ENCODE measurements around the gene NPHP4. TPM values are rescaled to one million over a fixed set of nuclear protein-coding genes. Genes with fewer than 3 reads are reported as not detected.

NPHP4 gene
- total RNA-seq, 2 experiments from 2014 or later = 13.4 to 24.2 TPM

DNA sequence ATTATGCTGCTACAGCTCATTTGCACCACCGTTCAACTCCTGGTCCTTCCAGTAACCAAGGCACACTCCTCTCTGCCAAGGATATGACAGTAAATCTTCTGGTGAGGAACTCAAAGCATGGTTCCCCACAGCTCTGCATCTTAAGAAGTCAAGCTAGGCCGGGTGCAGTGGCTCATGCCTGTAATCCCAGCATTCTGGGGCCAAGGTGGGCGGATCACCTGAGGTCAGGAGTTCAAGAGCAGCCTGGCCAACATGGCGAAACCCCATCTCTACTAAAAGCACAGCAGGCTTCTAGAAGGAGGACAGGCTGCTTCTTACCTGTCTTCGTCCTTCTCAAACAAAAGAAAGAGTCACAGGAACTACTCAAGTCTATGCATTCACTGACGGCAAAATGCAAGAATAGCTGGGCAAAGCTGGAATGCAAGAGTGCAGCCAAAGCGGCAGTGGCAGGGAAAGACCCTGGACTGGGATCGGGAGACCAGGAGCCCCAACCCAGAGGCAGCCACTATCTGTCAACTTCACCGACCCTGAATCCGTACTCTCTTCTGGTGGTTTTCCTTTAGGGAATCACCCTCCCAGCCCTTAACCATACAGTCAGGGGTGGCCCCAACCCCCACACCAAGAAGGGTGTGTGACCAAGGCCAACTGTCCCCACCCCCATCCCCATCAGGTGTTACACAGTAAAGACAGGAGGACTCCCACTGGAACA lies 75.5 kb downstream of the NPHP4 start:
- POLR2A ChIA-PET = no interaction called here
- TF ChIP-seq EZH2phosphoT487 (IDR thresholded peaks at IDR 0.05; ENCODE audit: borderline replicate concordance, low read depth, low read length) = no peak
- TF ChIP-seq, protein P1, sequence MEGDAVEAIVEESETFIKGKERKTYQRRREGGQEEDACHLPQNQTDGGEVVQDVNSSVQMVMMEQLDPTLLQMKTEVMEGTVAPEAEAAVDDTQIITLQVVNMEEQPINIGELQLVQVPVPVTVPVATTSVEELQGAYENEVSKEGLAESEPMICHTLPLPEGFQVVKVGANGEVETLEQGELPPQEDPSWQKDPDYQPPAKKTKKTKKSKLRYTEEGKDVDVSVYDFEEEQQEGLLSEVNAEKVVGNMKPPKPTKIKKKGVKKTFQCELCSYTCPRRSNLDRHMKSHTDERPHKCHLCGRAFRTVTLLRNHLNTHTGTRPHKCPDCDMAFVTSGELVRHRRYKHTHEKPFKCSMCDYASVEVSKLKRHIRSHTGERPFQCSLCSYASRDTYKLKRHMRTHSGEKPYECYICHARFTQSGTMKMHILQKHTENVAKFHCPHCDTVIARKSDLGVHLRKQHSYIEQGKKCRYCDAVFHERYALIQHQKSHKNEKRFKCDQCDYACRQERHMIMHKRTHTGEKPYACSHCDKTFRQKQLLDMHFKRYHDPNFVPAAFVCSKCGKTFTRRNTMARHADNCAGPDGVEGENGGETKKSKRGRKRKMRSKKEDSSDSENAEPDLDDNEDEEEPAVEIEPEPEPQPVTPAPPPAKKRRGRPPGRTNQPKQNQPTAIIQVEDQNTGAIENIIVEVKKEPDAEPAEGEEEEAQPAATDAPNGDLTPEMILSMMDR (conservative IDR thresholded peaks at IDR 0.05; ENCODE audit: low read length) = no peak
- CTCF ChIA-PET (ENCODE audit: unreplicated experiment) = interaction anchor here (0.6 kb wide), 1 partner anchor 171 kb away, joined by 3 read pairs; no protein-coding TSS in a partner anchor
- no peak overlapping the region for H3K4me3 ChIP-seq (ENCODE audit: low read depth, low read length, poor library complexity, severe bottlenecking)
- no peaks in the 10 kb centered on the region for H4K20me1 ChIP-seq (ENCODE audit: insufficient read depth, low read length)
- intact Hi-C loops (cut with micrococcal nuclease; ENCODE audit: unreplicated experiment) = no loop called here
- H3K9me3 ChIP-seq (ENCODE audit: low read length) = no peaks in the 10 kb centered on the region
- no peak overlapping the region for H3K27ac ChIP-seq (ENCODE audit: low read depth, low read length, poor library complexity, severe bottlenecking)
- no peaks in the 10 kb centered on the region for H3K36me3 ChIP-seq (ENCODE audit: insufficient read depth, low read length)
- H3K4me1 ChIP-seq (ENCODE audit: insufficient read depth, low read length, poor library complexity, severe bottlenecking) = no peaks in the 10 kb centered on the region
- no peak overlapping the region for H3K4me2 ChIP-seq (ENCODE audit: low read length)
- no peaks in the 10 kb centered on the region for H3K9me2 ChIP-seq (ENCODE audit: insufficient read depth, low read length)
- H3K79me2 ChIP-seq (ENCODE audit: insufficient read depth, low read depth, low read length) = no peaks in the 10 kb centered on the region
- no TSS peak for BruUV-seq (replicated peaks)
- DNase-seq (ENCODE audit: low spot score) = no peak
- H2AFZ ChIP-seq (ENCODE audit: low read length) = no peak overlapping the region

DNA sequence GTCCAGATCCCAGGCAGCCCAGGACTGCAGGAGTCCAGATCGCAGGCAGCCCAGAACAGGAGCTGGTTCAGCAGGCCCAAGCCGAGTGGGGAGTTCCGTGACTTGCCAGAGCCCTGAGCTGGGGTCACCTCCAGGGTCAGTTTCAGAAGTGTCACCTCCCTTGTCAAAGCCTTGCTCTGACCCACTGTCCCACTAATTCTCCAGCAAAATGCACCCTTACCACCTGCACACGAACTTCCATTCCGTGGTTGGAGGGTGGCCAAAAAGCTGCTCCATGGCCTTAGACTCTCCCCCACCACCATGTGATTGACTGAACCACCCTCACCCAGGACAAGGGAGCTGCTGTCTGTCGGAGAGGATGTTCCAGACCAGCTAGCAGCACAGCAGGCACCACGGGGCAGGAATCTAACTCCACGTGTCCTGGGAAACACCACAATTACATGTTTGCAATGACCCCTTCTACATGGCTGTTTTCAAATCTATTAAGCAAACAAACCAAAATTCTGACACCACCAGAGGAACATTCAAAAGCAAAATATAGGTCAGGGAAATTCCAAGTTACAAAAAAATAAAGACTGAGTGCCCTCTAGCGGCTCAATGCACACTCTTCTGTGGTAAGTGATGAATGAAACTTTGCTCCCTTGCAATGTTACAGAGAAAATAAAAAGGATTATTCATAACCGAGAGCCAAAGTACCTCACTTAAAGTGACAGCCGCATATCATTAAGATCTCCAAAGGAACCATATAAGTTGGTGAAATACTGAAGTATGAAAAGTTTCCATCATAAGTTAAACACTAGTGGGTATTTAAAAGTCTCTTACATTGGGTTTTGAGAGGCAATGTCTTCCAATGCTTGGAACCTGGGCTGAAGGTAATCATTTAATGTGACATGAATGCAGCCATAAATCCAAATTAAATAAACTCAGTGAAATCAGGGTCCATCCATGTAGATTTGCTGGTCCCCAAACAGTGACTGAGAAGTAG lies 76.3 kb downstream of the NPHP4 start:
- CTCF ChIA-PET (ENCODE audit: unreplicated experiment) = no interaction called here

More for the DNA sequence above, 76.3 kb downstream of the NPHP4 start:
- TF ChIP-seq, protein P1 (conservative IDR thresholded peaks at IDR 0.05; ENCODE audit: low read length) = peak; percentile 93
- TF ChIP-seq EZH2phosphoT487 (IDR thresholded peaks at IDR 0.05; ENCODE audit: borderline replicate concordance, low read depth, low read length) = no peak
- intact Hi-C loops (cut with micrococcal nuclease; ENCODE audit: unreplicated experiment) = no loop called here
- Histone ChIP-seq H4K20me1 (ENCODE audit: insufficient read depth, low read length) (no peaks in the 10 kb centered on the region), H3K4me3 (ENCODE audit: low read depth, low read length, poor library complexity, severe bottlenecking) (no peak overlapping the region), H3K9me2 (ENCODE audit: insufficient read depth, low read length) (no peaks in the 10 kb centered on the region), H3K27ac (ENCODE audit: low read depth, low read length, poor library complexity, severe bottlenecking) (no peak overlapping the region), H3K4me1 (ENCODE audit: insufficient read depth, low read length, poor library complexity, severe bottlenecking) (no peaks in the 10 kb centered on the region), H3K9me3 (ENCODE audit: low read length) (no peaks in the 10 kb centered on the region), H3K36me3 (ENCODE audit: insufficient read depth, low read length) (no peaks in the 10 kb centered on the region), H3K79me2 (ENCODE audit: insufficient read depth, low read depth, low read length) (no peaks in the 10 kb centered on the region), H2AFZ (ENCODE audit: low read length) (no peak overlapping the region), H3K4me2 (ENCODE audit: low read length) (no peak overlapping the region)
- BruUV-seq (replicated peaks) = no TSS peak
- POLR2A ChIA-PET = no interaction called here
- peak; percentile 39 for DNase-seq (ENCODE audit: low spot score)
